IPS-18a (cell line): ENCODE data around the gene TNFRSF1B.

Experiments
- H3K27ac ChIP-seq: one replicate; pipeline ENCODE4 v1.5.1; 2013; ENCODE audit warnings: low read length
- H3K27me3 ChIP-seq: one replicate; pipeline ENCODE4 v1.6.1; 2013; ENCODE audit warnings: mild to moderate bottlenecking, low read length; ENCODE audit not compliant: control insufficient read depth, insufficient read depth
- H3K36me3 ChIP-seq: one replicate; pipeline ENCODE4 v1.6.1; 2013; ENCODE audit warnings: low read depth, low read length; ENCODE audit not compliant: control insufficient read depth
- H3K4me1 ChIP-seq: one replicate; pipeline ENCODE4 v1.6.1; 2013; ENCODE audit warnings: low read depth, low read length; ENCODE audit not compliant: control insufficient read depth
- H3K4me3 ChIP-seq: one replicate; pipeline ENCODE4 v1.5.1; 2013; ENCODE audit warnings: low read length
- H3K9ac ChIP-seq: one replicate; pipeline ENCODE4 v1.6.1; 2013; ENCODE audit warnings: mild to moderate bottlenecking, low read length, moderate library complexity
- H3K9me3 ChIP-seq: one replicate; pipeline ENCODE4 v1.6.1; 2013; ENCODE audit warnings: low read depth, low read length; ENCODE audit not compliant: control insufficient read depth

Gene TNFRSF1B

GRCh38 chr1:12143631-12144155, 23.1 kb upstream of the TNFRSF1B start:
- no peak overlapping the region for H3K4me3 ChIP-seq
- H3K4me1 ChIP-seq = peaks cover 7% of the 10 kb centered on the region
- H3K36me3 ChIP-seq = no peaks in the 10 kb centered on the region
- no peak overlapping the region for H3K27ac ChIP-seq
- no peaks in the 10 kb centered on the region for H3K9me3 ChIP-seq
- no peak overlapping the region for H3K9ac ChIP-seq
- no peaks in the 10 kb centered on the region for H3K27me3 ChIP-seq

- H3K9me3 ChIP-seq = no peaks in the 10 kb centered on the region
- H3K27me3 ChIP-seq = no peaks in the 10 kb centered on the region
- H3K4me3 ChIP-seq = no peak overlapping the region
- H3K4me1 ChIP-seq = peaks cover 7% of the 10 kb centered on the region
- H3K27ac ChIP-seq = no peak overlapping the region
- H3K36me3 ChIP-seq = no peaks in the 10 kb centered on the region
- H3K9ac ChIP-seq = no peak overlapping the region
These were observed 22.6 kb upstream of the TNFRSF1B start for GRCh38 chr1:12144236-12144635.

GRCh38 chr1:12144969-12145368, 21.8 kb upstream of the TNFRSF1B start:
- Histone ChIP-seq H3K9me3 (no peaks in the 10 kb centered on the region), H3K4me3 (no peak overlapping the region), H3K27ac (no peak overlapping the region), H3K36me3 (no peaks in the 10 kb centered on the region), H3K4me1 (peaks cover 7% of the 10 kb centered on the region), H3K9ac (no peak overlapping the region), H3K27me3 (no peaks in the 10 kb centered on the region)

- H3K4me1 ChIP-seq = peaks cover 7% of the 10 kb centered on the region
These were observed 21.0 kb upstream of the TNFRSF1B start for GRCh38 chr1:12145616-12146342.

GRCh38 chr1:12146343-12147112, 20.3 kb upstream of the TNFRSF1B start:
- Histone ChIP-seq H3K9me3 (no peaks in the 10 kb centered on the region), H3K4me1 (peaks cover 7% of the 10 kb centered on the region), H3K27ac (no peak overlapping the region), H3K4me3 (no peak overlapping the region), H3K27me3 (no peaks in the 10 kb centered on the region), H3K9ac (no peak overlapping the region), H3K36me3 (no peaks in the 10 kb centered on the region)

More at GRCh38 chr1:12145616-12146342, 21.0 kb upstream of the TNFRSF1B start:
- Histone ChIP-seq H3K9ac (no peak overlapping the region), H3K27ac (no peak overlapping the region), H3K36me3 (no peaks in the 10 kb centered on the region), H3K4me3 (no peak overlapping the region), H3K9me3 (no peaks in the 10 kb centered on the region), H3K27me3 (no peaks in the 10 kb centered on the region)

- H3K27me3 ChIP-seq = no peaks in the 10 kb centered on the region
- H3K9me3 ChIP-seq = no peaks in the 10 kb centered on the region
- H3K4me3 ChIP-seq = no peak overlapping the region
- H3K4me1 ChIP-seq = peaks cover 7% of the 10 kb centered on the region
- H3K9ac ChIP-seq = no peak overlapping the region
- no peaks in the 10 kb centered on the region for H3K36me3 ChIP-seq
- no peak overlapping the region for H3K27ac ChIP-seq
These were observed 19.5 kb upstream of the TNFRSF1B start for GRCh38 chr1:12147201-12147701.

- no peaks in the 10 kb centered on the region for H3K9me3 ChIP-seq
- H3K27me3 ChIP-seq = no peaks in the 10 kb centered on the region
- no peak overlapping the region for H3K9ac ChIP-seq
- H3K36me3 ChIP-seq = no peaks in the 10 kb centered on the region
- H3K4me3 ChIP-seq = no peak overlapping the region
- H3K27ac ChIP-seq = no peak overlapping the region
- peaks cover 7% of the 10 kb centered on the region for H3K4me1 ChIP-seq
These were observed 18.4 kb upstream of the TNFRSF1B start for GRCh38 chr1:12148160-12148957.

- H3K9ac ChIP-seq = no peak overlapping the region
- H3K27me3 ChIP-seq = no peaks in the 10 kb centered on the region
- no peak overlapping the region for H3K4me3 ChIP-seq
- no peak overlapping the region for H3K27ac ChIP-seq
- peaks cover 7% of the 10 kb centered on the region for H3K4me1 ChIP-seq
- no peaks in the 10 kb centered on the region for H3K36me3 ChIP-seq
- no peaks in the 10 kb centered on the region for H3K9me3 ChIP-seq
These were observed 17.6 kb upstream of the TNFRSF1B start for GRCh38 chr1:12148958-12149790.

GRCh38 chr1:12149791-12150175, 17.0 kb upstream of the TNFRSF1B start:
- Histone ChIP-seq H3K4me1 (peaks cover 7% of the 10 kb centered on the region), H3K9me3 (no peaks in the 10 kb centered on the region), H3K36me3 (no peaks in the 10 kb centered on the region), H3K27ac (no peak overlapping the region), H3K9ac (no peak overlapping the region), H3K4me3 (no peak overlapping the region), H3K27me3 (no peaks in the 10 kb centered on the region)

- Histone ChIP-seq H3K27ac (no peak overlapping the region), H3K4me3 (no peak overlapping the region), H3K4me1 (peaks cover 7% of the 10 kb centered on the region), H3K9ac (no peak overlapping the region), H3K36me3 (no peaks in the 10 kb centered on the region), H3K9me3 (no peaks in the 10 kb centered on the region), H3K27me3 (no peaks in the 10 kb centered on the region)
These were observed 16.2 kb upstream of the TNFRSF1B start for GRCh38 chr1:12150456-12151200.
